MCF 10A (cell line): ENCODE measurements around the gene NEU2. TPM values are rescaled to one million over a fixed set of nuclear protein-coding genes. Genes with fewer than 3 reads are reported as not detected.

ENCODE experiments used
- BruUV-seq: library from RNA; stranded (reverse); fragments of 400-500 nt; replicated peaks from 2 replicates; lab custom pipeline; 2021; lab: Mats Ljungman, UMichigan
- CTCF ChIA-PET: fragments of 300-600 bp; sonication (Branson Sonifier 250); formaldehyde crosslinking; extraction: SDS; loops from one replicate; lab custom pipeline; 2021; ENCODE audit warnings: antibody characterized with exemption, inconsistent platforms; lab: Yijun Ruan, JAX
- POLR2A ChIA-PET: fragments of 300-600, 350-650 bp; sonication (Branson Sonifier 250); formaldehyde crosslinking; extraction: SDS; loops from one replicate; lab custom pipeline; 2020; ENCODE audit warnings: antibody characterized with exemption, inconsistent platforms; lab: Yijun Ruan, JAX
- DNase-seq: peaks from one replicate; pipeline ENCODE4 v3.0.0-alpha.2; 2018; ENCODE audit not compliant: unreplicated experiment
- H3K27ac Mint-ChIP-seq: one replicate; pipeline ENCODE4 v1.8.0; 2022; ENCODE audit warnings: mild to moderate bottlenecking, low read depth, mixed read lengths; ENCODE audit not compliant: unreplicated experiment
- H3K27me3 Mint-ChIP-seq: one replicate; pipeline ENCODE4 v1.8.0; 2022; ENCODE audit warnings: mixed read lengths; ENCODE audit not compliant: insufficient read depth, unreplicated experiment
- H3K36me3 Mint-ChIP-seq: one replicate; pipeline ENCODE4 v1.8.0; 2022; ENCODE audit warnings: mild to moderate bottlenecking, moderate library complexity, mixed read lengths; ENCODE audit not compliant: insufficient read depth, unreplicated experiment
- H3K4me1 Mint-ChIP-seq: one replicate; pipeline ENCODE4 v1.8.0; 2022; ENCODE audit warnings: mixed read lengths; ENCODE audit not compliant: insufficient read depth, unreplicated experiment
- H3K4me3 Mint-ChIP-seq: one replicate; pipeline ENCODE4 v1.8.0; 2022; ENCODE audit warnings: mild to moderate bottlenecking, moderate library complexity, mixed read lengths; ENCODE audit not compliant: unreplicated experiment
- H3K9me3 Mint-ChIP-seq: one replicate; pipeline ENCODE4 v1.8.0; 2022; ENCODE audit warnings: mixed read lengths; ENCODE audit not compliant: unreplicated experiment
- intact Hi-C: fragments of 100-400 bp; cut with micrococcal nuclease; formaldehyde crosslinking; loops from 2 replicates; pipeline ENCODE4 v1.14.1; 2022
- total RNA-seq: library from RNA; stranded (reverse); gene quantifications from 2 replicates; pipeline ENCODE4 v1.2.3, GENCODE V29; 2022
- TF ChIP-seq, protein P1 (sequence below): fragments of 200-600 bp; IDR thresholded peaks from one replicate; pipeline ENCODE4 v1.8.0; 2022; ENCODE audit warnings: antibody characterized with exemption, mild to moderate bottlenecking; ENCODE audit not compliant: unreplicated experiment

Gene NEU2
- total RNA-seq, 1 experiment from 2014 or later, result not detected

DNA sequence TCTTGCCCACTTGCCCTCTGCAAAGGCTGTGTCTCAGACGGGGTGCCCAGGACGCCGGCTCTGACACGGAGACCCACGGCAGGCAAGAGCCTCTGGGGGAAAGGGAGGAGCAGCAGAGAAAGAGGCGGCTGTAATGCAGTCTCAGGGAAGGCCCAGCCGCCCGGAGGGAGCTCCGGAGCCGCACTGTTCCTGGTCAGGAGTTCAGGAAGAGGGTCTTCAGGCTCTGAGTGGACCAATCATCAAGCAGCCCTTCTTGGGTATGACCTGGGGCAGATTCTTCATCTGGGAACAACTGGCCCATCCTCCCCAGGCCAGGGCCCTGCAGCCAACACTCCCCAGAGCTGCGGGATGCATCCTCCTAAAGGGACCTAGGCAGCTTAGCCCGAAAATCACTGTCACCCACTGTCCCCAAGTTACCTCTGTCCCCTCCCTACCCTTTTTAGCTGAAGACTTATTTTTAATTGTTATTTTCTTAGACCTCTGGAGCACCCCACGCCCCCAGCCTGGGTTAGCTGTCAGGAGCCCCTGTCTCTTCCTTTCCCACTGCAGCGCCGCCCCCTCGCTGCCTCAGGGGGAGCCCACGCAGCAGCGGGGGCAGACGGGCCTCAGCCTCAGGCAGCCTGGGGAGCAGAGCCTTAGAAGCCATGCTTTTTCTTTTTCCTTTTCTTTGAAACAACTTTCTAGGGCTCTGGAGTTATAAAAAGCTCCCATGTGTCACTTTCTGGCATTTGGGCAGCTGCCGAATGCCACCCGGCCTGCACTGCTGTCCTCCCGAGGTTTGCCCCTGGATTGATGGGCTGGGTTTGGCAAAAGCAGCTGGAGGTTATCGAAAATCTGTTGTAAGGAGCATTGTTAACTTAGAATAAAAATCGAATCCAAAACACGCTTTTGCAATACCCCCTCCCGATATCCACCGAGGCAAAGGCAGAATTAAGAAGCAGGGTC is 644 bp upstream of the NEU2 start:
- no peaks in the 10 kb centered on the region for H3K36me3 Mint-ChIP-seq
- no peak overlapping the region for H3K4me3 Mint-ChIP-seq
- no peaks in the 10 kb centered on the region for H3K9me3 Mint-ChIP-seq
- H3K4me1 Mint-ChIP-seq, result peaks cover 11% of the 10 kb centered on the region
- DNase-seq, result no peak
- ChIA-PET POLR2A (interaction anchor here (1.2 kb wide), 1 partner anchor 18 kb away, joined by 3 read pairs; no protein-coding TSS in a partner anchor), CTCF (interaction anchor here (0.6 to 3.3 kb wide), 6 partner anchors 11 to 361 kb away, joined by 3 to 22 read pairs (median 3); no protein-coding TSS in a partner anchor)
- no TSS peak for BruUV-seq
- no peaks in the 10 kb centered on the region for H3K27me3 Mint-ChIP-seq
- no peak overlapping the region for H3K27ac Mint-ChIP-seq
- intact Hi-C loops, result no loop called here
- TF ChIP-seq, protein P1, sequence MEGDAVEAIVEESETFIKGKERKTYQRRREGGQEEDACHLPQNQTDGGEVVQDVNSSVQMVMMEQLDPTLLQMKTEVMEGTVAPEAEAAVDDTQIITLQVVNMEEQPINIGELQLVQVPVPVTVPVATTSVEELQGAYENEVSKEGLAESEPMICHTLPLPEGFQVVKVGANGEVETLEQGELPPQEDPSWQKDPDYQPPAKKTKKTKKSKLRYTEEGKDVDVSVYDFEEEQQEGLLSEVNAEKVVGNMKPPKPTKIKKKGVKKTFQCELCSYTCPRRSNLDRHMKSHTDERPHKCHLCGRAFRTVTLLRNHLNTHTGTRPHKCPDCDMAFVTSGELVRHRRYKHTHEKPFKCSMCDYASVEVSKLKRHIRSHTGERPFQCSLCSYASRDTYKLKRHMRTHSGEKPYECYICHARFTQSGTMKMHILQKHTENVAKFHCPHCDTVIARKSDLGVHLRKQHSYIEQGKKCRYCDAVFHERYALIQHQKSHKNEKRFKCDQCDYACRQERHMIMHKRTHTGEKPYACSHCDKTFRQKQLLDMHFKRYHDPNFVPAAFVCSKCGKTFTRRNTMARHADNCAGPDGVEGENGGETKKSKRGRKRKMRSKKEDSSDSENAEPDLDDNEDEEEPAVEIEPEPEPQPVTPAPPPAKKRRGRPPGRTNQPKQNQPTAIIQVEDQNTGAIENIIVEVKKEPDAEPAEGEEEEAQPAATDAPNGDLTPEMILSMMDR, result no peak

DNA sequence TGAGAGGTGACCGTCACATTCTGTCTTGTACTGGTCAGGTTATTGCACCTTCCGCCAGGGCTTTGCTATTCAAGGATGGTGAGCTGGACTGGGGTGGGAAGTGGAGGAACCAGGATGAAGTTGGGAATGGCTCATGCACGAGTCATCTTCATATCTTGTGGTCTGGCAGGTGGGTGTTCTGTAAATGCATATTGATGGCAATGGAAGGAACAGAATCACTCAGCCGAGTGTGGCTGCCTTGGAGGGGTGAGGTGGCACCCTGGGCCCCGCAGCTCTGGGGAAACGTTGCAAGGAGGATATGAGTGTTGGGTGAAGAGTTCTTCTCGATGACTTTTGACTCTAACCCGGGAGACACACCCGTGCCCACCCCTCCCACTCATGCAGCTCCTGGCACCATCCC is 1.2 kb downstream of the NEU2 start:
- Mint-ChIP-seq H3K4me3 (no peak overlapping the region), H3K4me1 (peaks cover 10% of the 10 kb centered on the region), H3K27me3 (no peaks in the 10 kb centered on the region), H3K36me3 (no peaks in the 10 kb centered on the region), H3K9me3 (no peaks in the 10 kb centered on the region), H3K27ac (no peak overlapping the region)
- CTCF ChIA-PET, result interaction anchor here (0.6 to 3.3 kb wide), 5 partner anchors 9 to 217 kb away, joined by 3 to 22 read pairs (median 3); no protein-coding TSS in a partner anchor
- POLR2A ChIA-PET, result no interaction called here
- TF ChIP-seq, protein P1, result no peak
- intact Hi-C loops, result no loop called here
- BruUV-seq, result no TSS peak
- DNase-seq, result no peak

DNA sequence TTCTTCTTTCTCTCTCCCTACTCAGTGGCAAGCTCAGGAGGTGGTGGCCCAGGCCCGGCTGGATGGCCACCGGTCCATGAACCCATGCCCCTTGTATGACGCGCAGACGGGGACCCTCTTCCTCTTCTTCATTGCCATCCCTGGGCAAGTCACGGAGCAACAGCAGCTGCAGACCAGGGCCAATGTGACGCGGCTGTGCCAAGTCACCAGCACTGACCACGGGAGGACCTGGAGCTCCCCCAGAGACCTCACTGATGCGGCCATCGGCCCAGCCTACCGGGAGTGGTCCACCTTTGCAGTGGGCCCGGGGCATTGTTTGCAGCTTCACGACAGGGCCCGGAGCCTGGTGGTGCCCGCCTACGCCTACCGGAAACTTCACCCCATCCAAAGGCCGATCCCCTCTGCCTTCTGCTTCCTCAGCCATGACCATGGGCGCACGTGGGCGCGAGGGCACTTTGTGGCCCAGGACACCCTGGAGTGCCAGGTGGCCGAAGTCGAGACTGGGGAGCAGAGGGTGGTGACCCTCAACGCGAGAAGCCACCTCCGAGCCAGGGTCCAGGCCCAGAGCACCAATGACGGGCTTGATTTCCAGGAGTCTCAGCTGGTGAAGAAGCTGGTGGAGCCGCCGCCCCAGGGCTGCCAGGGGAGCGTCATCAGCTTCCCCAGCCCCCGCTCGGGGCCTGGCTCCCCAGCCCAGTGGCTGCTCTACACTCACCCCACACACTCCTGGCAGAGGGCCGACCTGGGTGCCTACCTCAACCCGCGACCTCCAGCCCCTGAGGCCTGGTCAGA is 1.8 kb downstream of the NEU2 start:
- TF ChIP-seq, protein P1, result no peak
- no peaks in the 10 kb centered on the region for H3K9me3 Mint-ChIP-seq
- ChIA-PET CTCF (interaction anchor here (0.9 to 3.3 kb wide), 3 partner anchors 9 to 217 kb away, joined by 3 to 22 read pairs (median 4); no protein-coding TSS in a partner anchor), POLR2A (no interaction called here)
- peaks cover 8% of the 10 kb centered on the region for H3K4me1 Mint-ChIP-seq
- H3K4me3 Mint-ChIP-seq, result no peak overlapping the region
- no peaks in the 10 kb centered on the region for H3K27me3 Mint-ChIP-seq
- H3K36me3 Mint-ChIP-seq, result no peaks in the 10 kb centered on the region
- no peak overlapping the region for H3K27ac Mint-ChIP-seq
- intact Hi-C loops, result no loop called here
- no TSS peak for BruUV-seq
- DNase-seq, result no peak
